NCI-H187 (cell line): ENCODE data around the gene DNAJB11.
"Not testable (repeated sequence)": the region's sequence is repeated elsewhere in the genome, so short reads cannot be mapped to it uniquely, and the experiment has no call there.

Experiments
- DNase-seq, 2 experiments: peaks; one replicate each; lab custom pipeline; 2025; lab: John Stamatoyannopoulos, UW

Gene DNAJB11

GRCh38 chr3:186618318-186618938 lies 47.9 kb downstream of the DNAJB11 start:
- peak in 1 of 2 experiments; percentile 36 for DNase-seq

GRCh38 chr3:186619787-186620212 lies 49.3 kb downstream of the DNAJB11 start:
- no peak for DNase-seq

GRCh38 chr3:186620213-186621092 lies 49.9 kb downstream of the DNAJB11 start:
- no peak for DNase-seq

- DNase-seq: no peak
Observed at GRCh38 chr3:186621894-186622650, 51.6 kb downstream of the DNAJB11 start.

- DNase-seq: no peak
Observed at GRCh38 chr3:186622651-186623310, 52.3 kb downstream of the DNAJB11 start.

GRCh38 chr3:186624598-186624997 lies 54.1 kb downstream of the DNAJB11 start:
- no peak for DNase-seq

GRCh38 chr3:186625600-186626042 lies 55.1 kb downstream of the DNAJB11 start:
- DNase-seq: no peak

GRCh38 chr3:186626254-186626847 lies 55.8 kb downstream of the DNAJB11 start:
- no peak for DNase-seq

GRCh38 chr3:186627852-186628414 lies 57.4 kb downstream of the DNAJB11 start:
- DNase-seq: no peak

- no peak for DNase-seq
Observed at GRCh38 chr3:186628756-186629155, 58.2 kb downstream of the DNAJB11 start.

- no peak for DNase-seq
Observed at GRCh38 chr3:186630950-186631641, 60.6 kb downstream of the DNAJB11 start.

- DNase-seq: no peak
Observed at GRCh38 chr3:186633481-186633880, 63.0 kb downstream of the DNAJB11 start.

- not testable (repeated sequence) for DNase-seq
Observed at GRCh38 chr3:186634207-186634606, 63.7 kb downstream of the DNAJB11 start.
